ENCODE results near the gene MCM5. TPM values are rescaled to one million over a fixed set of nuclear protein-coding genes. Genes with fewer than 3 reads are reported as not detected.

MCM5 gene
- polyA plus RNA-seq, 3 donors, result 23.4 to 39.8 (median 25.5) TPM

GRCh38 chr22:35441489-35442100 is 41.7 kb downstream of the MCM5 start:
- H4K20me1 ChIP-seq (ENCODE audit: insufficient read depth, low read length), result no peaks in the 10 kb centered on the region
- no peak overlapping the region for H2AFZ ChIP-seq (ENCODE audit: insufficient read depth, low read depth, low read length, poor library complexity, severe bottlenecking)
- WGBS (ENCODE audit: insufficient coverage), result 71% methylated on average over 9 of the region's 9 CpGs
- no peaks in the 10 kb centered on the region for H3K79me2 ChIP-seq (ENCODE audit: insufficient read depth, low read length)
- H3K36me3 Mint-ChIP-seq, result peaks cover 24 to 36% of the 10 kb centered on the region in 2 donors
- TF ChIP-seq CTCF (IDR thresholded peaks at IDR 0.05), result no peak
- H3K27ac Mint-ChIP-seq, result peak overlapping the region in 1 of 7 donors; percentile 86
- H3K4me1 ChIP-seq (ENCODE audit: control insufficient read depth in 1 of 2, insufficient read depth in 2 of 2, low read length in 2 of 2), result no peaks in the 10 kb centered on the region
- H3K9me3 Mint-ChIP-seq, result peaks cover 0 to 9% (median 0%) of the 10 kb centered on the region in 7 donors
- no peak overlapping the region for H3K4me2 ChIP-seq (replicated peaks; ENCODE audit: extremely low read depth, low read length, poor library complexity, severe bottlenecking)
- no peak for DNase-seq
- intact Hi-C loops (cut with micrococcal nuclease), result no loop called here
- no peak overlapping the region for H3K9ac ChIP-seq (ENCODE audit: insufficient read depth, low read length, poor library complexity, severe bottlenecking)
- no peaks in the 10 kb centered on the region for H3K4me1 Mint-ChIP-seq
- H3K4me3 Mint-ChIP-seq, result no peak overlapping the region
- no peaks in the 10 kb centered on the region for H3K9me3 ChIP-seq (replicated peaks in 1 of 2; ENCODE audit: control insufficient read depth in 1 of 2, insufficient read depth in 1 of 2, low read length in 2 of 2)
- no peaks in the 10 kb centered on the region for H3K27me3 ChIP-seq (ENCODE audit: control insufficient read depth in 2 of 2, insufficient read depth in 2 of 2, low read length in 2 of 2)
- H3K27ac ChIP-seq (ENCODE audit: low read depth in 1 of 2, low read length in 2 of 2), result no peak overlapping the region
- H3K36me3 ChIP-seq (replicated peaks in 1 of 2; ENCODE audit: control insufficient read depth in 1 of 2, insufficient read depth in 2 of 2, low read length in 2 of 2), result peaks cover 0 to 9% of the 10 kb centered on the region in 2 donors
- H3K27me3 Mint-ChIP-seq (ENCODE audit: low read depth in 3 of 3), result peaks cover 0 to 2% (median 2%) of the 10 kb centered on the region in 3 donors
- H3K4me3 ChIP-seq (replicated peaks in 1 of 3; ENCODE audit: low read depth in 2 of 3, low read length in 3 of 3), result no peak overlapping the region

DNA sequence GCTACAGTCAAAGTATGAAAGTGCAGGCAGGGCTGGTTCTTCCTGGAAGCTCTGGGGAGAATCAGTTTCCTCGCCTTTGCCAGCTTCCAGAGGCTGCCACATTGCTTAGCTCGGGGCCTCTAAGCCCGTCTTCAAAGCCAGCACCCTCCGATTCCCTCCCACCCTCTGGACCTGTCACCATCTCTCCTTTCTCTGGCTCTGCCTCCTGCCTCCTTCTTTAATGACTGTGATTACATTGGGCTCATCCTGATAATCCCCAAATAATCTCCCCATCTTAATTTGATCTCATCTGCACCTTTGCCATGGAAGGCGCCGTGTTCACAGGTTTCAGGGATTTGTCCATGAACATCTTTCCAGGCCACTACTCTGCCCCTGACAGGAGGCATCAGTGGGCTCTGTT is 42.5 kb downstream of the MCM5 start:
- no peak overlapping the region for H3K4me2 ChIP-seq (replicated peaks; ENCODE audit: extremely low read depth, low read length, poor library complexity, severe bottlenecking)
- no peak overlapping the region for H2AFZ ChIP-seq (ENCODE audit: insufficient read depth, low read depth, low read length, poor library complexity, severe bottlenecking)
- no peaks in the 10 kb centered on the region for H3K79me2 ChIP-seq (ENCODE audit: insufficient read depth, low read length)
- no peak overlapping the region for H3K4me3 ChIP-seq (replicated peaks in 1 of 3; ENCODE audit: low read depth in 2 of 3, low read length in 3 of 3)
- H3K36me3 ChIP-seq (replicated peaks in 1 of 2; ENCODE audit: control insufficient read depth in 1 of 2, insufficient read depth in 2 of 2, low read length in 2 of 2), result peaks cover 3 to 11% of the 10 kb centered on the region in 2 donors
- Mint-ChIP-seq H3K4me3 (no peak overlapping the region), H3K4me1 (peaks cover under 1% of the 10 kb centered on the region), H3K27me3 (ENCODE audit: low read depth in 3 of 3) (peaks cover 0 to 2% (median 2%) of the 10 kb centered on the region in 3 donors), H3K27ac (no peak overlapping the region), H3K9me3 (peaks cover 0 to 9% (median 0%) of the 10 kb centered on the region in 7 donors), H3K36me3 (peaks cover 29 to 40% of the 10 kb centered on the region in 2 donors)
- H3K27me3 ChIP-seq (ENCODE audit: control insufficient read depth in 2 of 2, insufficient read depth in 2 of 2, low read length in 2 of 2), result no peaks in the 10 kb centered on the region
- H3K9ac ChIP-seq (ENCODE audit: insufficient read depth, low read length, poor library complexity, severe bottlenecking), result no peak overlapping the region
- TF ChIP-seq CTCF (IDR thresholded peaks at IDR 0.05), result no peak
- H3K4me1 ChIP-seq (ENCODE audit: control insufficient read depth in 1 of 2, insufficient read depth in 2 of 2, low read length in 2 of 2), result no peaks in the 10 kb centered on the region
- no peak overlapping the region for H3K27ac ChIP-seq (ENCODE audit: low read depth in 1 of 2, low read length in 2 of 2)
- no peak for DNase-seq
- WGBS (ENCODE audit: insufficient coverage), result 98% methylated on average over 4 of the region's 6 CpGs
- no peaks in the 10 kb centered on the region for H4K20me1 ChIP-seq (ENCODE audit: insufficient read depth, low read length)
- intact Hi-C loops (cut with micrococcal nuclease), result no loop called here
- H3K9me3 ChIP-seq (replicated peaks in 1 of 2; ENCODE audit: control insufficient read depth in 1 of 2, insufficient read depth in 1 of 2, low read length in 2 of 2), result no peaks in the 10 kb centered on the region
